HG03108 (cell line): ENCODE data around the gene DRD5.
"Not testable (repeated sequence)": the region's sequence is repeated elsewhere in the genome, so short reads cannot be mapped to it uniquely, and the experiment has no call there.

Experiments used
- ATAC-seq: cut with Tn5 transposase; IDR thresholded peaks from one replicate; pipeline ENCODE4 v1.9.1; 2021; ENCODE audit warnings: moderate library complexity; ENCODE audit not compliant: unreplicated experiment

The DRD5 gene

GRCh38 chr4:9781343-9782135, at the start of gene DRD5:
Gene DRD5, plus strand, starts transcription at chr4:9781634. Its CDS starts 396 bp downstream, at chr4:9782030.
- ATAC-seq = no peak

- not testable (repeated sequence) for ATAC-seq
These were observed 49.2 kb upstream of the DRD5 start for GRCh38 chr4:9732256-9732655.

GRCh38 chr4:9735515-9735914, 45.9 kb upstream of the DRD5 start:
- ATAC-seq = no peak

- not testable (repeated sequence) for ATAC-seq
These were observed 44.2 kb upstream of the DRD5 start for GRCh38 chr4:9737280-9737679.

GRCh38 chr4:9743789-9744188, 37.6 kb upstream of the DRD5 start:
- ATAC-seq = not testable (repeated sequence)

- no peak for ATAC-seq
These were observed 35.7 kb upstream of the DRD5 start for GRCh38 chr4:9745782-9746181.

- ATAC-seq = no peak
These were observed 22.7 kb upstream of the DRD5 start for GRCh38 chr4:9758641-9759317.

- ATAC-seq = no peak
These were observed 18.5 kb upstream of the DRD5 start for GRCh38 chr4:9762823-9763475.

GRCh38 chr4:9764155-9764696, 17.2 kb upstream of the DRD5 start:
- ATAC-seq = no peak

GRCh38 chr4:9765091-9765490, 16.3 kb upstream of the DRD5 start:
- ATAC-seq = no peak

GRCh38 chr4:9769321-9769720, 12.1 kb upstream of the DRD5 start:
- ATAC-seq = no peak

- no peak for ATAC-seq
These were observed 10.4 kb upstream of the DRD5 start for GRCh38 chr4:9771034-9771433.

- no peak for ATAC-seq
These were observed 8.0 kb upstream of the DRD5 start for GRCh38 chr4:9773471-9773870.

GRCh38 chr4:9782136-9782436, 652 bp downstream of the DRD5 start:
- ATAC-seq = no peak

- ATAC-seq = not testable (repeated sequence)
These were observed 4.5 kb downstream of the DRD5 start for GRCh38 chr4:9785891-9786290.

- ATAC-seq = no peak
These were observed 10.9 kb downstream of the DRD5 start for GRCh38 chr4:9792381-9792780.

- not testable (repeated sequence) for ATAC-seq
These were observed 15.2 kb downstream of the DRD5 start for GRCh38 chr4:9796641-9797040.

- ATAC-seq = no peak
These were observed 19.4 kb downstream of the DRD5 start for GRCh38 chr4:9800848-9801247.

GRCh38 chr4:9804918-9805317, 23.5 kb downstream of the DRD5 start:
- ATAC-seq = no peak

- no peak for ATAC-seq
These were observed 26.6 kb downstream of the DRD5 start for GRCh38 chr4:9808077-9808476.

GRCh38 chr4:9811806-9812205, 30.4 kb downstream of the DRD5 start:
- no peak for ATAC-seq
